Measurements from ENCODE around the gene ATXN1.

ATXN1 gene

GRCh38 chr6:16508959-16509358, 252.3 kb downstream of the ATXN1 start:
- no peaks in the 10 kb centered on the region for H3K27me3 ChIP-seq (ENCODE audit: low read length)
- H3K9me2 ChIP-seq (replicated peaks; ENCODE audit: insufficient read depth, low read length): no peaks in the 10 kb centered on the region
- no peaks in the 10 kb centered on the region for H3K9me3 ChIP-seq (ENCODE audit: insufficient read depth, low read length)
- H4K20me1 ChIP-seq (ENCODE audit: low read depth, low read length): no peaks in the 10 kb centered on the region
- no peaks in the 10 kb centered on the region for H3K79me2 ChIP-seq (ENCODE audit: insufficient read depth, low read length)
- H3K9ac ChIP-seq (ENCODE audit: low read length): no peak overlapping the region
- no peaks in the 10 kb centered on the region for H3K36me3 ChIP-seq (ENCODE audit: low read length)
- no peaks in the 10 kb centered on the region for H3F3A ChIP-seq (ENCODE audit: insufficient read depth)
- H3K4me2 ChIP-seq (ENCODE audit: low read depth, low read length, poor library complexity, severe bottlenecking): no peak overlapping the region
- H3K27ac ChIP-seq (ENCODE audit: low read depth, low read length): no peak overlapping the region
- TF ChIP-seq EZH2phosphoT487 (conservative IDR thresholded peaks at IDR 0.05; ENCODE audit: low read length) (no peak), CTCF (IDR thresholded peaks at IDR 0.05; ENCODE audit: insufficient read depth, low read length, poor library complexity, severe bottlenecking) (no peak)
- H3K4me3 ChIP-seq (ENCODE audit: insufficient read depth, low read length, poor library complexity, severe bottlenecking): no peak overlapping the region
- no peak overlapping the region for H2AFZ ChIP-seq (ENCODE audit: low read depth, low read length, severe bottlenecking)

GRCh38 chr6:16505711-16506357, 255.4 kb downstream of the ATXN1 start:
- Histone ChIP-seq H4K20me1 (ENCODE audit: low read depth, low read length) (no peaks in the 10 kb centered on the region), H3K9ac (ENCODE audit: low read length) (no peak overlapping the region), H3K27me3 (ENCODE audit: low read length) (no peaks in the 10 kb centered on the region), H3F3A (ENCODE audit: insufficient read depth) (no peaks in the 10 kb centered on the region), H3K79me2 (ENCODE audit: insufficient read depth, low read length) (no peaks in the 10 kb centered on the region), H3K4me3 (ENCODE audit: insufficient read depth, low read length, poor library complexity, severe bottlenecking) (no peak overlapping the region), H3K9me3 (ENCODE audit: insufficient read depth, low read length) (no peaks in the 10 kb centered on the region), H3K36me3 (ENCODE audit: low read length) (no peaks in the 10 kb centered on the region), H3K4me2 (ENCODE audit: low read depth, low read length, poor library complexity, severe bottlenecking) (no peak overlapping the region), H3K27ac (ENCODE audit: low read depth, low read length) (no peak overlapping the region), H3K9me2 (replicated peaks; ENCODE audit: insufficient read depth, low read length) (no peaks in the 10 kb centered on the region), H2AFZ (ENCODE audit: low read depth, low read length, severe bottlenecking) (no peak overlapping the region)
- no peak for TF ChIP-seq CTCF (IDR thresholded peaks at IDR 0.05; ENCODE audit: insufficient read depth, low read length, poor library complexity, severe bottlenecking)

- Histone ChIP-seq H4K20me1 (ENCODE audit: low read depth, low read length) (no peaks in the 10 kb centered on the region), H3K36me3 (ENCODE audit: low read length) (no peaks in the 10 kb centered on the region), H3K27ac (ENCODE audit: low read depth, low read length) (no peak overlapping the region), H3K27me3 (ENCODE audit: low read length) (no peaks in the 10 kb centered on the region), H3K4me3 (ENCODE audit: insufficient read depth, low read length, poor library complexity, severe bottlenecking) (no peak overlapping the region), H3K9ac (ENCODE audit: low read length) (no peak overlapping the region), H2AFZ (ENCODE audit: low read depth, low read length, severe bottlenecking) (no peak overlapping the region), H3K79me2 (ENCODE audit: insufficient read depth, low read length) (no peaks in the 10 kb centered on the region), H3K4me2 (ENCODE audit: low read depth, low read length, poor library complexity, severe bottlenecking) (peak overlapping the region; percentile 2), H3F3A (ENCODE audit: insufficient read depth) (no peaks in the 10 kb centered on the region), H3K9me2 (replicated peaks; ENCODE audit: insufficient read depth, low read length) (no peaks in the 10 kb centered on the region), H3K9me3 (ENCODE audit: insufficient read depth, low read length) (no peaks in the 10 kb centered on the region)
- no peak for TF ChIP-seq CTCF (IDR thresholded peaks at IDR 0.05; ENCODE audit: insufficient read depth, low read length, poor library complexity, severe bottlenecking)
- no peak for TF ChIP-seq EZH2phosphoT487 (conservative IDR thresholded peaks at IDR 0.05; ENCODE audit: low read length)
Measured at GRCh38 chr6:16504609-16505008, 256.7 kb downstream of the ATXN1 start.
